Myocyte (in vitro differentiated cells): Measurements from ENCODE around the gene PSMB2. TPM values are rescaled to one million over a fixed set of nuclear protein-coding genes. Genes with fewer than 3 reads are reported as not detected.
"Not testable (repeated sequence)": the region's sequence is repeated elsewhere in the genome, so short reads cannot be mapped to it uniquely, and the experiment has no call there.

ENCODE experiments used
- DNase-seq: peaks from one replicate; pipeline ENCODE4 v3.0.0-alpha.2; 2012; ENCODE audit warnings: low read depth
- polyA plus RNA-seq: library from polyadenylated mRNA; unstranded; fragments of >200 nt; gene quantifications from one replicate; pipeline ENCODE4 v1.2.1, GENCODE V29; 2012; ENCODE audit warnings: missing spikeins
- total RNA-seq: library from RNA; depleted of rRNA; stranded (reverse); fragments of >200 nt; gene quantifications from 2 replicates; pipeline ENCODE4 v1.2.3, GENCODE V29; 2014

PSMB2 gene
- 38.8 and 41.4 TPM in 2 replicates for total RNA-seq
- 81.4 TPM for polyA plus RNA-seq

DNA sequence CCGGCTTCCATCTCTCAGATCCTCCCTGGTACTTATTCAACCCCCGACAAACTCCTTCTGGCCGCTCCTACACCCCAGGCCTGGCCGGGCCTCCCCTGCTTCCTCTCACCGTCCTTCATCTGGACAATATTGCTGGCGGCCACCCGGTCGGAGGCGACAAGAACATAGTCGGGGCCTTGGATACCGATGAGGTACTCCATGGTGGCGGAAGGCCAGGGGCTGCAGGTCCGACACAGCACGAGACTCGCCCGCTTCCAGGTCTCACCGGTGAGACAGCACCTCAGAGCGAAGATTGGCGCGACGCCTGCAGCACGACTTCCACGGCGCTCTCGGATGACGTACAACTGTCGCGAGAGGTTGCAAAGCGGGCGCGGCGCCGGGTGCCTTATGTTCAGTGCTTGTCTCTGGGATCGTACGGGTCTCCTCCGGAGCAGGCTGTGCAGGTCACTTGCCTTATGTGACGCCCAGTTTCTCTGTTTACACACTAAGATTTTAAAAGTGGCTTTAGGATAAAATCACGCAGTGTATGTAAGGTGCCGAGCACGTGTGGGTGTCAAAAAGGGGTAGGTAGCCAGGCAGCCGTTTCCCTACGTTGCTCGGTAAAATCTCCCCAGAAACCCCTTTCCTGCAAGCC, at the start of gene PSMB2:
TSS of gene PSMB2 (minus strand) at position 294 of the 634 bp plus-strand sequence. CDS start at position 200, 94 bp downstream.
- peak; percentile 97 for DNase-seq

DNA sequence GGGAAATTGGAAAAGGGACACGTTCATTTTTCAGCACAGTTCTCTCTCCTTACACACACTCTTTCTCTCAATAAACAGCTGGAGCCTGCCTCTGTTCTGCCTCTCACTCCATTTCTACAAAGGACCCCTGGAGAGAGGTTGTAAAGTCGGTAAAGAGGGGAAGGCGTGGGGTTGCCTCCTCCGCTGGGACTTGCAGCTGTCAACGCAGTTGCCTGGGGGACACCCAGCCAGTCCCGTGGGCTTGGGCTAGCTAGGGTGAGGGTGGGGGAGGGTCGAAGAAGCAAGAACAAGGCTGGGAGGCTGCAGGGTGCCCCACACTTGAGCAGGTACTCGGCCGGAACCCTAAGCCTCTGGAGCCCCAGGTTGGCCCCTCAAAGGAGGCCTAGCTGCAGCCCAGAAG, 49.8 kb upstream of the PSMB2 start:
- no peak for DNase-seq

DNA sequence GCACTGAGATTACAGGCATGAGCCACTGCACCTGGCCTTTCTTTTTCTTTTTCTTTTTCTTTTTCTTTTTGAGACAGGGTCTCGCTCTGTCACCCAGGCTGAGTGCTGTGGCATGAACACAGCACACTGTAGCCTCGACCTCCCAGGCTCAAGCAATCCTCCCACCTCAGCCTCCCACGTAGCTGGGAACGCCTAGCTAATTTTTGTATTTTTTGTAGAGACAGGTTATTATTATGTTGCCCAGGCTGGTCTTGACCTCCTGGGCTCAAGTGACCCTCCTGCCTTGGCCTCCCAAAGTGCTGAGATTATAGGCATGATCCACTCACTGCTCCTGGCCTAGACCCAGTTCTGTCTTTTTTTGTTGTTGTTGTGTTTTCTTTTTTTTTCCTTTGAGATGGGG, 48.8 kb upstream of the PSMB2 start:
- DNase-seq = not testable (repeated sequence)

DNA sequence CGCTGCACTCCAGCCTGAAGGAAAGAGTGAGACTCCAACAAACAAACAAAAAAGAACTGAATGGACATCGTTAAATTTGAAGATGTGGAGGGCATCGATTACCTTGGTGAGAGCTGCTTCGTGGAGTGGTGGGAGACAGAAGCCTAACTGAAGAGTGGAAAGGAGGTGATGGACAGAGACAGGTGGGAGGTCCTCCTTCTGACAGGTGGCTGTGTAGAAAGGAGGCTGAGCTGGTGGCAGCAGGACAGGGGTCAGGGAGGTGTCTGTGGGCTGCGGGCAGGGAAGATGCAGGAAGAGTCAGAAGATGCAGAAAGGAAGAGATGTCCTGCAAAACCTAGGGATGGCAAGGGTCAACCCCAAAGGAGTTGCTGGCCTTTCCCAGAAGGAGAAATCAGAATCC, 46.8 kb upstream of the PSMB2 start:
- peak; percentile 32 for DNase-seq

DNA sequence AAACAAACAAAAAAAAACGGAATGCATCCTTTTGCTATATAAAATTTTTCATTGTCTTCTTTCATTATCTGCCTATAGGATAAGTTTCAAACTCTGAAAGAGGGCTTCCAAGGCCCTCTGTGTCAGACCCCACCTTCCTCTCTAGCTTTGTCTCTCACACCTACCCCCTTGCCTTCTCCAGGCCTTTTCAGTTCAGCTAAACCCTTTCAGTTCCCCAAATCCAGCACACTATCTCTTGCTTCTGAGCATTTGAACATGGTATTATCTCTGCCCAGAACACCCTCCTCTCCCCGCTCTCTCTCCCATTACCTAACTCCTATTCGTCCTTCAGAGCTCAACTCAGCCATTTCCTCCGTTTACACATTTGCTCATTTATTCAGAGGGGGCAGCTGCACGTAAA, 41.7 kb upstream of the PSMB2 start:
- DNase-seq = no peak

DNA sequence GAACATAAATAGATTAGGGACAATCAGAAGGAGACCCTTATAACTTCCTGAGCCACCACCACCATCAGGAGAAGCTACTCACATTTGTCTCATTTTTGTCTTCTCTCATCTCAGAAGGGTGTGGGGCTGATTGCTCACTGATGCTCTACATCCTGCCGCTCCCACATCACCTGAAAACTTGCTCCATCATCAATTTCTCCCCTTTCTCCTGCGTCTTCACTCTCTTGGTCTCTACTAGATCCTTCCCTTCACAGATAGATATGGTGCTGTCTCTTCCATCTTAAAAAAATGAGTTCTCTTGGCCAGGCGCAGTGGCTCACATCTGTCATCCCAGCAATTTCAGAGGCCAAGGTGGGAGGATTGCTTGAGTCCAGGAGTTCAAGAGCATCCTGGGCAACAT, 38.9 kb upstream of the PSMB2 start:
- DNase-seq = no peak

DNA sequence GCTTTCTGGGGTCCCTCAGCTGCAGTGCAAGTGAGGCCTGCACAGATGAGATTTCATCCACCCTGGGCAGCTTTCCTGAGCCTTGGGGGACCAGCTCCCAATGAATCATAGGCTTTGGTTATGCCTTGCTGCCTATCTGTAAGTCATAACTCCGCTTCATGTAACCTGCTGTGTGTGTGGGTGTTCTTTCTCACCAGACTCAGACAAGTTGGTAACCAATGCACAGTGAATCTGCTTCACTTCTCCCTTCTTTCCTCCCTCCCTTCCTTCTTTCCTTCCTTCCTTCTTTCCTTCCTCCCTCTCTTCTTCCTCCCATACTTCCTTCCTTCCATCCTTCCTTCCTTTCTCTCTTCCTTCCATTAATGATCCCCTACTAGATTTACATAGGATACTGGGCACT, 34.4 kb upstream of the PSMB2 start:
- no peak for DNase-seq

DNA sequence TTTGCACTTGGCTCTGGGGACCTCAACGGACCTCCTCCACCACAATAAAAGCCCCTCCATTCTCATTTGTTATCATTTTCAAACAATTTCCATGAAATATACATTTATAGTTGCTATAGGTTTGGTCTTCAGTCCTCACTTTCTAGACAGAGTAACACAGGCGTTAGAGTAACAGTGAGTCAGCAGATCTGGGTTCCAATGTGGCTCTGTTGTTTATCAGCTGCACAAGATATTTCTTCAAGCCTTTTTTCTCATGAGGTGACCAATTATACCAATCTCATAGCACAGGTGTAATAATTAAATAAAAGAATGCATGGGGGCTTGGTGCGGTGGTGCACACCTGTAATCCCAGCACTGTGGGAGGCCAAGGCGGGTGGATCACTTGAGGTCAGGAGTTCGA, 32.8 kb upstream of the PSMB2 start:
- no peak for DNase-seq

DNA sequence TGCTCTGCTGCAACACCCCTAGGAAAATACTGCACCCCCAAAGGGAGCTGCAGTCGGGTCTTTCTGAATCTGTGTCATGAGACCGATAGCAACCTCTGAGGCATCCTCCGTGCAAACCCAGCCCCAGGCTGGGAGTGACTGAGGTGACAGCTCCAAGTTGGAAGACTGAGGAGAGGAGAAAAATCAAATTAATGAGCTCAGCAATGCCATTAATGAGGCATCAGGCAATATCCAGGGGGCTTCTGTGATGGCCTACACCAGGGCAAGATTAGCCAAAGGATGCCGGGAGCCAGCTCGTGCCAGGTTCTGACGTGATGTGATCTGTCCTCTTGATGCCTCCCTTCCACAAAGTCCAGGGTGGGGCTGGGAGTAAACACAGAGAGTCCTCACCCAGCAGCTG, 30.8 kb upstream of the PSMB2 start:
- DNase-seq = no peak

DNA sequence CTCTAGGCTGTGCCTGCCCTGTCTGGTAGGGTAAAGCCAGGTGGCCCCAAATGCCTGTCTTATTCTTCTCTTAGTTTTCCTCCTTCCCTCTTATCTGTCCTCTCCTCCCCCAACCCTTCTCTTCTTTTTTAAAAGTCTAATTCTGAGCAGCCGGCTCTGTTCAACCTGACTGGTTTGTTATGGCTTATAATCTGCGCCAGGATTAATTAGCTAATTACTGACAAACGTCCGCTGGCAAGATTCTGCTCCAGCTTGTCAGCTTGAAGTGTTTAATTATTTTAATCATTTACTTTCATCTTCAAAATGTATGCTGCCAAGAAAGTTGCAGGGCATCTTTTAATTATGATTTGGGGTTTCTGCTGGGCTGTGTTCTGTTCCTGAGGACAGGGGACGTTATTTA, 27.2 kb upstream of the PSMB2 start:
- no peak for DNase-seq

DNA sequence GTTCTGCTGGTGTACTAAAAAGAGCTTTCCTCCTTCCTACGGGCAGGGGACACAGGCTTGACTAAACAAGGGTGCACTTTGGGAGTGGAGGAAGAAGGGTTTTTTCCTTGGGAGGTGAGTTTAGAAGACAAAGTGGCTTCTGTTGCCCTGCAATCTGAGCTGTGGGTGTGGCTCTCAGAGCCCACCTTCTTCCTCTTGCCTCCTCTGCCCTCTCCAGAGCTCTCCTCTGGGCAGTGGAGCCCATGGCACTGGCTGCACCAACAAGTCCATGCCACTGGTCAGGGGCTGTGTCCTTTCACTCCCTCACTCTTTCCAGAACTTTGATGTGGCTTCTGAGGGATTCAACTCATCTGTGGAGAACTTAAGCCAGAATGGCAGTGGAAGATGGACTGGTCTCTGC, 25.6 kb upstream of the PSMB2 start:
- no peak for DNase-seq

DNA sequence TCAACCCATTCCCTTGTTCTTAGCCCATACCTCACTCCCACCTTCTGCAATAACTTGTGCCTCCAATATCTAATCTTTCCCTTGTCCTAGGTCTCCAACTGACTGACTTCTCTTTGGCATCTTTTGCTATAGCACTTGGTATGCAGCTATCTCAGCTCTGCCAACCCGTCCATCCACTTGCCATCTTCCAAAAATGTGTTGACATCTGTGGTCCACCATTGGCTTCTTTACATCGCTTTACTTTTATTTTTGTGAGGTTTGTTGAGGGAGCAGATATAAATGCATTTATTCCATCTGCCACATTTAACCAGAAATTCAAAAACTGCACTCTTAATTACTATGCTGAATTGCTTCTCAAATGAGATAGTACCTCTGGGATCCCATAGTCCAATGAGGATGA, 24.9 kb upstream of the PSMB2 start:
- DNase-seq = no peak

DNA sequence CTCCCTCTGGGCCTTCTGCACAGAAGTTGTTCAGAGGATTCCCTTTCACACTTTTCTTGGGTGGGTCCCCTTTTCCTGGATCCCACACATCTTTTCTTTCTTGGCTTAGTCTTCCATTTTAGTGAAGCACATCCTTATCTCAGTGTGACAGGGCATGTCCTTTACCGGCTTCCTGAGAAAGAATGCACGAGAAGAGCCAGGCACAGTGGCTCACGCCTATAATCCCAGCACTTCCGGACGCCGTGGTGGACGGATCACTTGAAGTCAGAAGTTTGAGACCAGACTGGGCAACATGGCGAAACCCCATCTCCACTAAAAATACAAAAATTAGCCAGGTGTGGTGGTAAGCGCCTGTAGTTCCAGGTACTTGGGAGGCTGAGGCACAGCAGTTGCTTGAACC, 22.1 kb upstream of the PSMB2 start:
- DNase-seq = no peak

DNA sequence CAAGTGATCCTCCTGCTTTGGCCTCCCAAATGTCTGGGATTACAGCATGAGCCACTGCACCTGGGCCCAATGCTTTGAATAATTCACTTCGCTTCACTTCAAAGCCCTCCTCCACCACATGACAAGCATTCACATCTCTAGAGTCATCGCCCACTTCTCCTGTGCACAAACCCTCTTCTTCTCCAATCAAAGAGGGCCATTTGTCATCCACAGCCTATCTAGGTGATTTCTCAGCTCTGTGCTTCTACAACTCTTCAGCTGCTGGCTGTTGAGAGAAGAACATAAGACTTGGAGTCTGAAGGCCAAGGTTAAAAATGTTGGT, 20.1 kb upstream of the PSMB2 start:
- no peak for DNase-seq

DNA sequence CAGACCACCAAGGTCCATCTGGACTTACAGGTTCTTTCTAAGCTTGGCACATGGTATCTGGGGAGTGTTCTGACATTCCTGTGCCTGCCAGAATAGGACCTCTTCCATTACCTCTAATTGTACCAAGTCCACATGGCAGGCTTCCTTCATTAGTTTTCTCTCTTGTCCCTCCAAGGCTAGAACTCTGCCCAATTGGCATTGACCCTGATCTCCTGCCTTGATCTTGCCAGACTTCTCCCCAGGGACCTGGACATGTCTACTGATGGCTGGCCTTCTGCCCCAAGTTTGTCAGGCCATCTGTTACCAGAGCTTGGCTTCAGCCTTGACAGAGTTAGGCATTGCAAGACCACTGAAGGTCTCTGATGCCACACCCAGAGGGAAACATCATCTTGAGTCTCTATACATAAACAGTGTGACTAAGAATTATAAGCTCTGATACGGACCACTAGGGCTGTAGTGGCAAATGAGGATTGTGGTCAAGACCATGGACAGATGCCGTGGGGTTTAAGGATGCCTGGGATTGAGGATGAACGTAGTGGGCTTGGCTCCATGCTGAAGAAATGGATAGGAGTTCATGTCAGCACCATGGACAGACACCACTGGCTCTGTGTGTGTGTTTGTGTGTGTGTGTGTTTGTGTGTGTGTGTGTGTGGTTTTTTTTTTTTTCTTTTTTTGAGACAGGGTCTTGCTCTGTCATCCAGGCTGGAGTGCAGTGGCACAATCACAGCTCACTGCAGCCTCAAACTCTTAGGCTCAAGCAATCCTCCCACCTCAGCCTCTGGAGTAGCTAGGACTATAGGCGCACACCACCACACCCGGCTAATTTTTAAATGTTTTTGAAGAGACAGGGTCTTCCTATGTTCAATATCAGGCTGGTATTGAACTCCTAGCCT, 19.5 kb upstream of the PSMB2 start:
- peak; percentile 75 for DNase-seq

DNA sequence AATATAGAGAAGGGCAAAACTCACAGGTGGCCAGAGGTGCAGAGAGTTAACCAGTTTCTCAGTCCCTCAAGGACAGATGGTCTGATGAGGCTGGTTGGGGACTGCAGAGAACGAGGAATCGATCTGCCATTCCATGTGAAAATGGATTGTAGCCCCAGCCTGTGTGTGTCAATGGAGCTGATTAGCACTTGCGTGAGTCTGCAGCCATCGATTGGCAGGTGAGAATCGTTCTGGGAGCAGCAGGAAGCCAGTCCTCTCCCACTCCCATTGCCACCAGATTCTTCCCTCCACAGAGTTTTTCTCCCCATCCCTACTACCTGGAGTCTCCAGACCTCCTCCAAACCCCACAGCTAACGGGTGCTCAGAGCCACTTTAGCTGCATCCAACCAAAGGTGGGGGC, 18.3 kb upstream of the PSMB2 start:
- no peak for DNase-seq

DNA sequence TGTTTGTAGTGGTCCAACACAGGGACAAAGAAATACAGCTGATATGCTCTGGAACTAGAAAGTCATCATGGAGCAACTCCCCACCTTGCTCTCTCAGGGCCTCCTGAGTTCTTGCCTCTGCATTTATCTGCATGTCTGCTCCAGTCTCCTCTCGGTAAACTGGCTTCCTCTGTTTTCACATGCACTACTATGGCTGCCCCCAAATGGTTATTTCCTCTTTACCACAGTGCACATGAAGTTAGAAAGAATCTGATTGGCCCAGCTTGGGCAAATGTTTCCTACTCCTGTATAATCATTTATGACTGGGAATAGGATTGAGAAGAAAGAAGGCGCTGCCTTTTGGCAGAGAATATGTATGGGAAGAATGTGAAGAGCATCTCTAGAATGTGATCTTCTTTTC, 16.5 kb upstream of the PSMB2 start:
- no peak for DNase-seq

DNA sequence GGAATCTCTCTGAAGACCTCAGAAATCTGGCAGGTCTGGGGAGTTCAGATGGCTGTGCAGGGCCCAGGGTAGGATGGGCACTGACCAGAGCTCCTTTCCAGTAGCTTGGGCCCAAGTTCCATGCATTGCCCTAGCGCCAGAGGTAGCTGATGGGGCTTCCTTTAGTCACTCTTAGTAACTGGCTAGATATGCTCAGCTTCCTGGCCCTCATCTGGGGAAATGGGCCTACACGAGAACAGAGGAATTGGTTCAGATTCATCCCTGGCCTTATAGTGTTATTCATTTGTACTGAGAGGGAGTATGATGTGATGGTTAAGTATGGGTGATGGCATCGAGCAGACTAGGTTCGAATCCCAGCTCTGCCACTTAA, 15.5 kb upstream of the PSMB2 start:
- DNase-seq = no peak

DNA sequence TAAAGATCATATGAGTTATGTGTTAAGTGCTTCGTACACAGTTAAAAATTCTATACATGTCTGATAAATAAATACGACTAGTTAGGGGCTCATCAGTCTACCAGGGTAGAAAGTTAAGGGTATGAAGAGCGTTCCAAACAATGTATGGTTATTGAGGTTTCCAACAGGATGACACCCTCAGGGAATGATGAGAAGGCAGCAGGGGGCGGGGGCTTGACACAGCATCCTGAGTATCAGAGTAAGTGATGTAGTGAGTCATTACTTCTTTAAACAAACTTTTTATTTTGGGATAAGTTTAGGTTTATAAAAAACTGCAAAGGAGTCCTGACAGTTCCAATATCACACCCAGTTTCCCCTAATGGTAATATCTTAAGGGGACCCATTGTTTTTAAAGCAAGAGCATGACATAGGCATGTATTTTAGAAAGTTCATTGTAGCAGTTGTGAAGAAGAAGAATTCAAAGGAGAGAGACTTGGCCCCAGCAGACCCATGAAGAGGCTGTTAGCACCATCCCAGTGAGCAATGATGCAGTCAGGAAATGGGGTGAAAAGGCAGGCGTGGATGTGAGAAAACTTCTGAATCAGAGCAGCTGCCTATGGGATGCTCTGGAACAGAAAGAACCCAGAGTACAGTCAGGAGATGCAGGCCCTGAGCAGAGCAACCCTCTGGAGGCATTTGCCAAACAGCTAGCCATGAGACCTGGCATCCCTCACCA, 15.0 kb upstream of the PSMB2 start:
- DNase-seq = no peak

DNA sequence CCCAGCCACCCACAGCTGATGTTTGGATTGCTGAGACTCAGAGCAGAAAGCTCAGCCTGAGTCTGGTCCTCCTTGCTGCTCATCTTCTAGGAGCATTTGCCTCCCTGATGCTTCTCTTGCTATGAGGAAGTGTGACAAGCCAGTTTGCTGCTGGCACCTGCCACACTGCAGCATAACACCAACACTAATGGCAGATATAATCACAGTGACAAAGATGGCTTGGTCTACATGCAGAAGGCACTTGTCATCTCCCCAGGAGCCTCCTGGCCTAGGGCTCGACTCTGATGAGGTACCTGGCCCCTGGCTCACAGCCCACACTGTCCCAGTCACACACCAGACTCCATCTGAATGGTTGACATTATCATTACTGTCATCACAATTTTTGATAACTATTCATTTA, 13.9 kb upstream of the PSMB2 start:
- DNase-seq = no peak

DNA sequence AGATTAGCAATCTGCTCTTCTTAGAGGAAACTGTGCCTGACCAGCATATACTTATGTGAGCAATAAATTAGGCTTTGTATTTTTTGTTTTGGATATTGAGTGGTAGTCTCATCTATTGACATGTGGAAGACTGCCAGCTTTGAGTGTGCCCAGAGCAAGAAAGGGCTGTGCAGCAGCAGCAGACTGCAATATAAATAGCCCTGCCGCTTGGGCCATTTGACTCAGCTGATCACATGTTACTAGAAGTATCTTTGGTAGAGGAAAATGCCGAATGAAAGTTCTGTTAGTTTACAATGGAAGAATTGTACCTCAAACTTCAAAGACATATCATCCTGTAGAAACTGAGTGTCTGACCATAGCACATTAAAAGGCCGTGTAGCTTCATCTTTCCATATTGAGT, 9.1 kb upstream of the PSMB2 start:
- DNase-seq = peak; percentile 57

DNA sequence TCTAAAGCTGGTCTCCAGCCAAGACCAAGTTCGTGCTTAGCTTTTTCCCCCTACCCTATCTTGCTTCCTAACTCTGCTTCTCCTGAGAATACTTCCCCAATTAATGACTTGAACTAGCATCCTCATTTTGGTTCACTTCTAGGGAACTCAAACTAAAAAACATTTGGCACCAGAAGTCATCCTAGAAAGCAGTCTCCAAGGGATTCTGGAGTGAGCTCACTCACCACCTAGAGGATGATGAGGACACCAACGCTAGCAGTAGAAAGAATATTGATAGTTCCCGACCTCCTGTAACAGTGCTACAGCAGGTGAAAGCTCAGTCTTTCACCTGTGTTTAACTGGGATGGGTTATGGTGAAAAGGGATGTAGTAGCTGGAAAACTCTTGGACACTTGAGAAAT, 4.7 kb upstream of the PSMB2 start:
- DNase-seq = no peak
